Osteocyte (in vitro differentiated cells): ENCODE results near the gene FKBP8. TPM values are rescaled to one million over a fixed set of nuclear protein-coding genes. Genes with fewer than 3 reads are reported as not detected.

Experiments used
- DNase-seq: peaks from one replicate; pipeline ENCODE4 v3.0.0; 2021; ENCODE audit warnings: mixed read lengths; ENCODE audit not compliant: unreplicated experiment; ENCODE audit errors: extremely low spot score
- H3K27ac Mint-ChIP-seq: one replicate; pipeline ENCODE4 v1.8.0; 2021; ENCODE audit warnings: mild to moderate bottlenecking, mixed read lengths; ENCODE audit not compliant: unreplicated experiment
- H3K27me3 Mint-ChIP-seq: one replicate; pipeline ENCODE4 v1.8.0; 2021; ENCODE audit warnings: mixed read lengths; ENCODE audit not compliant: unreplicated experiment
- H3K36me3 Mint-ChIP-seq: one replicate; pipeline ENCODE4 v1.8.0; 2021; ENCODE audit warnings: mixed read lengths; ENCODE audit not compliant: unreplicated experiment
- H3K4me1 Mint-ChIP-seq: one replicate; pipeline ENCODE4 v1.8.0; 2021; ENCODE audit warnings: mixed read lengths; ENCODE audit not compliant: unreplicated experiment
- H3K4me3 Mint-ChIP-seq: one replicate; pipeline ENCODE4 v1.8.0; 2021; ENCODE audit warnings: mild to moderate bottlenecking, moderate library complexity, mixed read lengths; ENCODE audit not compliant: unreplicated experiment
- H3K9me3 Mint-ChIP-seq: one replicate; pipeline ENCODE4 v1.8.0; 2021; ENCODE audit warnings: mixed read lengths; ENCODE audit not compliant: unreplicated experiment
- total RNA-seq: library from RNA; stranded (reverse); gene quantifications from 2 replicates; pipeline ENCODE4 v1.2.1, GENCODE V29; 2021
- TF ChIP-seq, protein P1 (sequence below): fragments of 200-600 bp; sonication (generic); IDR thresholded peaks from 2 replicates; pipeline ENCODE4 v1.5.0; 2021; ENCODE audit warnings: antibody characterized with exemption, mild to moderate bottlenecking, moderate library complexity

FKBP8 gene
- total RNA-seq, 1 donor from 2014 or later = 242 TPM

DNA sequence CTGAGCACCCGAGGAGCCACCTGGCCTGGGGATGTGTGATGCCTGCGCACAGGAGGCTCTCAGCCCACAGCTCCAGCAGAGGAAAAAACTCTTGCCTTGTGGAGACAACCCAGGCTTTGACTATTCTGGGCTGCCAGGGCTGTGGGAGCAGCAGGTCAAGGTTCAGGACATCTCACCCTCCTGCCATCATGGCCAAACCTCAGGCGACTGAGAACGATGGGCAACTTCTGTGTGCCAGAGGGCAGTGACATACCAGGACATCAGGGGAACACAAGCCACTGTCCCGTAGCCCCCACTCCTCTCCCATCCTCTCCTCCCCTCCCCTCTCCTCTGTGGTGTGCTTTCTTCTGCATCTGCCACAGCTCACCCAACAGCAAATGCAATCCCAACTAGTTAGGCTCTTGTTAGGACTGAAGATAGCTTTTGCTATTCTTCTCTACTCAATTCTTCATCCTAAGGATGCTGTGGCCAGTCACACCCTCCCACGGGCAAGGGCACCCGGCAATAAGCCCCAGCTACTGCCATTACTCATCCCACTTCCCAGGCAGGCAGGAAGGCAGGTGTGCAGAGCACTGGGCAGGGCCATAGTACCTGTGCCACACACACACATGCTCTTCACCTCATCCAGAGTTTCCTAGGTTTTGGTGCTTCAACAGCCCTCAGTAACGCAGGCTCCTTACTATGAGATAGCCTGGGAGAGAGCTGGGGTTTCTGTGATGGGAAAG is 38.3 kb downstream of the FKBP8 start:
- H3K36me3 Mint-ChIP-seq = no peaks in the 10 kb centered on the region
- TF ChIP-seq, protein P1, sequence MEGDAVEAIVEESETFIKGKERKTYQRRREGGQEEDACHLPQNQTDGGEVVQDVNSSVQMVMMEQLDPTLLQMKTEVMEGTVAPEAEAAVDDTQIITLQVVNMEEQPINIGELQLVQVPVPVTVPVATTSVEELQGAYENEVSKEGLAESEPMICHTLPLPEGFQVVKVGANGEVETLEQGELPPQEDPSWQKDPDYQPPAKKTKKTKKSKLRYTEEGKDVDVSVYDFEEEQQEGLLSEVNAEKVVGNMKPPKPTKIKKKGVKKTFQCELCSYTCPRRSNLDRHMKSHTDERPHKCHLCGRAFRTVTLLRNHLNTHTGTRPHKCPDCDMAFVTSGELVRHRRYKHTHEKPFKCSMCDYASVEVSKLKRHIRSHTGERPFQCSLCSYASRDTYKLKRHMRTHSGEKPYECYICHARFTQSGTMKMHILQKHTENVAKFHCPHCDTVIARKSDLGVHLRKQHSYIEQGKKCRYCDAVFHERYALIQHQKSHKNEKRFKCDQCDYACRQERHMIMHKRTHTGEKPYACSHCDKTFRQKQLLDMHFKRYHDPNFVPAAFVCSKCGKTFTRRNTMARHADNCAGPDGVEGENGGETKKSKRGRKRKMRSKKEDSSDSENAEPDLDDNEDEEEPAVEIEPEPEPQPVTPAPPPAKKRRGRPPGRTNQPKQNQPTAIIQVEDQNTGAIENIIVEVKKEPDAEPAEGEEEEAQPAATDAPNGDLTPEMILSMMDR = no peak
- H3K27ac Mint-ChIP-seq = no peak overlapping the region

DNA sequence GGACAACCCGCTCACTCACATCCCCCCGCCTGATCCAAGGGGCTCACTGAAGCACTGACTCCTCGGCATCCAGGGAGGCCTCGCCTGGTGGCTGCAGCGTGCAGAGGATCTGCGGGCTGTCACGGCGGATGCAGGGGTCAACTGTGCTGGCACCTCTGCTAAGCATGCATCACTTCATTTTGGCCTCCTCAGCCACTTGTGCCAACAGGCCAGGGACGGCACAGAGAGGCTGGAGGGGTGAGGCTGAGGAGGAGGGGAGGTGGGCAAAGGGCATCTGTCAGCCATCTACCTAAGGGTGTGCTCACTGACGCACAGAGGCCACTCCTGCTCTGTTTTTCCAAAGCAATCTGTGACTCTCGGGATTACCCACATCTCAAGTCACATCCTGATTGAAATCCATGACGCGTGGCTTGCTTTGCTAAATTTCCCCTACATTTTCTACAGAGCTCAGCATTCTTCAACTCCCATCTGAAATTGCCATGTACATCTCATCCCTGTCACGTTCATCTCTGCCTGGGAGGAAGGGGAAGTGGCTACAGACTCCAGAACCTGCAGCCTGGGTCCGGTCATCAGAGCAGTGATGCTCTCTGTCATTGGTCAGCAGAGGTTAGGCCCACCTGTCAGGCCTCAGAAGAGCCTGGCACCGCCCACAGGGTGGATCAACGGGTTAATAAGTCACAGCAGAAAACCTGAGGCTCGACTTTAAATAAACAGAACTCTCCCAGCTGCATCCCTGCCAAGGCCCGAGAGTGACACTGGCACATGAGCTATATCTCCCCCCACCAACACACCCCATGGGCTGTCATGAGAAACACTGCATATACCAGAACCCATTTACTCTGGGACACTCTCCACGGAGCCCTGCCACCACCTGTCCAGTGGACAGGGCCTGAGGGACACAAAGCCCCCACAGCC is 39.1 kb downstream of the FKBP8 start:
- H3K4me1 Mint-ChIP-seq = peaks cover 63% of the 10 kb centered on the region
- TF ChIP-seq, protein P1 = no peak
- H3K36me3 Mint-ChIP-seq = no peaks in the 10 kb centered on the region
- H3K9me3 Mint-ChIP-seq = no peaks in the 10 kb centered on the region
- H3K27ac Mint-ChIP-seq = no peak overlapping the region
- no peak overlapping the region for H3K4me3 Mint-ChIP-seq
- H3K27me3 Mint-ChIP-seq = no peaks in the 10 kb centered on the region
- no peak for DNase-seq

More for the DNA sequence above, 38.3 kb downstream of the FKBP8 start:
- no peak for DNase-seq
- no peaks in the 10 kb centered on the region for H3K9me3 Mint-ChIP-seq
- H3K4me3 Mint-ChIP-seq = no peak overlapping the region
- H3K27me3 Mint-ChIP-seq = no peaks in the 10 kb centered on the region
- H3K4me1 Mint-ChIP-seq = peaks cover 55% of the 10 kb centered on the region

DNA sequence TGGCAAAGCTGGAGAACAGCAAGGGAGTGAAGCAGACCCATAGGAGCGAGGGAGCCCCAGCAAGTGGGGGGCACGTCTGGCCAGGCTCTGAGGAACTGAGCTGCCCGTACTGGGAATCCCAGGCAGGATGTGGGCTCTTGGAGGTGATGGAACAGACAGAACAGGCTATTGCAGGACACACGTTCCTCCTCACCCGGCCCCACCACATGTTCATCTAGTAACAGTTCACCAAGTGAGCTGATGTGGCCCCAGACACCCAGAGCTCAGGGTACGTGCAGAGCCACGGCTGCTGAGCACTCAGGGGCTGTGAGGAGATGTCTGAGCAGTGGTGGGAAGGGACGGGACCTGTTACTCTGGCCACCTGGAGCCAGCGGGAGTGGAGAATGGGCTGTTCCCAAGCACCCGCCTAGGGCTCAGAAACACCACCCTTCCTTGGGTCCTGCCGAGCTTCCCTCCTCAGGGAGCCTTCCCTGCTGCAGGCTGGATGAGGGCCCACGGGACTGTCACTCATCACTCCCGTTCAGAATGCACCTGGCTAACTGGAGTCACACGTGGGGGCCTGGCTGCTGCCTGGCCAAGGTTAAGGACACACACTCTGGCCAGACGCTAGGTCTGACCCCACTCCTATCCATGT is 39.9 kb downstream of the FKBP8 start:
- no peak for DNase-seq
- TF ChIP-seq, protein P1 = no peak
- Mint-ChIP-seq H3K36me3 (no peaks in the 10 kb centered on the region), H3K9me3 (no peaks in the 10 kb centered on the region), H3K4me3 (no peak overlapping the region), H3K4me1 (peaks cover 69% of the 10 kb centered on the region), H3K27ac (peak overlapping the region; percentile 9), H3K27me3 (no peaks in the 10 kb centered on the region)

DNA sequence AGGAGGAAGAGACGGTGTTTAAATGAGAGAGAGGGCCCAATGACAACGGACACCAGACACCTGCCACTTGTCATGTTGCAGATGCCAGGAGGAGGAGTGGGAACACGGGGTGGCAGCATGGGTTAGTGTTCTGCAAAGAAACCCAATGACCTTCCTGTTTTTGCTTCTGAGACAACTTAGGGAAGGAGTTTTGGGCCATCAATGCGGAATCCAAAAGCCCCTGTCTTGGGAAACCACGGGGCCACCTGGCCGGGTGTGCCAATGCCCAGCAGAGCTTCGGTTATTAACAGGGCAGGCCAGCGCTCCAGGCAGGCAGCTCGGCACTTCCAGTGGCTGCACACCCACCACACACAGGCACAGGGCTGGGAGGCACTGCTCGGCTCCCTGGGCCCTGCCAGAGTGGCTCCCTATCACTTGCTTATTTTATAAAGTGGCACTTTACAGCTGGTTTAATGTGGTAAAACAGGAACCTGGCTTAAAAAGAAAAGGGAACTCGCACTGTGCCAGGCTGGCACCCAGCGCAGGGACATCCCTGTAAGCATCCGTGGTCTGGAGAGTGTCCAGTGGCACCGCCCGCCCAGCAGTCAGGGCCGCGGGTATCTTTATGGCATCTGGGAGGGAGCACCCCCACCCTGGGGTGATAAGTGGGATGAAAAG is 40.6 kb downstream of the FKBP8 start:
- no peaks in the 10 kb centered on the region for H3K27me3 Mint-ChIP-seq
- H3K27ac Mint-ChIP-seq = peak overlapping the region; percentile 9
- no peaks in the 10 kb centered on the region for H3K9me3 Mint-ChIP-seq
- peaks cover 70% of the 10 kb centered on the region for H3K4me1 Mint-ChIP-seq
- TF ChIP-seq, protein P1 = no peak
- no peaks in the 10 kb centered on the region for H3K36me3 Mint-ChIP-seq
- no peak for DNase-seq
- no peak overlapping the region for H3K4me3 Mint-ChIP-seq
